GM20000 (cell line): ENCODE results near the gene UAP1L1.
A peak's percentile ranks its signal among the peaks of the same experiment; 100 is the strongest.

ENCODE experiments used
- DNase-seq: peaks from one replicate; pipeline ENCODE4 v3.0.0; 2012; ENCODE audit warnings: low spot score
- TF ChIP-seq, protein P1 (sequence below): IDR thresholded peaks from 2 replicates; pipeline ENCODE4 v1.5.1; 2012; ENCODE audit warnings: mild to moderate bottlenecking, control low read depth; ENCODE audit errors: extremely low read depth, missing control alignments

The UAP1L1 gene

GRCh38 chr9:137070201-137070905, 7.0 kb upstream of the UAP1L1 start, which contains the start of gene SAPCD2:
TSS of gene SAPCD2 (minus strand) at chr9:137070557. CDS start at chr9:137070460, 97 bp downstream.
- TF ChIP-seq, protein P1, sequence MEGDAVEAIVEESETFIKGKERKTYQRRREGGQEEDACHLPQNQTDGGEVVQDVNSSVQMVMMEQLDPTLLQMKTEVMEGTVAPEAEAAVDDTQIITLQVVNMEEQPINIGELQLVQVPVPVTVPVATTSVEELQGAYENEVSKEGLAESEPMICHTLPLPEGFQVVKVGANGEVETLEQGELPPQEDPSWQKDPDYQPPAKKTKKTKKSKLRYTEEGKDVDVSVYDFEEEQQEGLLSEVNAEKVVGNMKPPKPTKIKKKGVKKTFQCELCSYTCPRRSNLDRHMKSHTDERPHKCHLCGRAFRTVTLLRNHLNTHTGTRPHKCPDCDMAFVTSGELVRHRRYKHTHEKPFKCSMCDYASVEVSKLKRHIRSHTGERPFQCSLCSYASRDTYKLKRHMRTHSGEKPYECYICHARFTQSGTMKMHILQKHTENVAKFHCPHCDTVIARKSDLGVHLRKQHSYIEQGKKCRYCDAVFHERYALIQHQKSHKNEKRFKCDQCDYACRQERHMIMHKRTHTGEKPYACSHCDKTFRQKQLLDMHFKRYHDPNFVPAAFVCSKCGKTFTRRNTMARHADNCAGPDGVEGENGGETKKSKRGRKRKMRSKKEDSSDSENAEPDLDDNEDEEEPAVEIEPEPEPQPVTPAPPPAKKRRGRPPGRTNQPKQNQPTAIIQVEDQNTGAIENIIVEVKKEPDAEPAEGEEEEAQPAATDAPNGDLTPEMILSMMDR, result no peak
- peak; percentile 96 for DNase-seq

DNA sequence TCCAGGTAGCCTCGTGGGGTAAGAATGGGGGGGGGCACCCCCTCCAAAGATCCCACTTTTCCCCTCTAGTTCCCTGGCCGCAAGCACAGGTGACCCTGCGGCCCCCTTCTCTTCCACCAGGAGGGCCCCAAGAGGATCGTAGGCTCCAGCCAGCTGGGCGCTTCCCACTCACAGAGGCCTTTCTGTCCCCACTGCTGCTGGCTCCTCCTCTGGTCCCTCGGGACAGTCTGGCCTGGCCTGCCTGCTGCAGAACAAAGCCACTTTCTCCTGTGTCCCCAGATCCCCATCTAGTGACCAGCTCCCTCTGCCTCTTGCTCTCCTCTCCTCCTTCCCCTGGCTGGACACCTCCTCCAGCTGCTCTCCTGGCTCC, 6.4 kb upstream of the UAP1L1 start:
- TF ChIP-seq, protein P1, result no peak
- DNase-seq, result peak; percentile 51

DNA sequence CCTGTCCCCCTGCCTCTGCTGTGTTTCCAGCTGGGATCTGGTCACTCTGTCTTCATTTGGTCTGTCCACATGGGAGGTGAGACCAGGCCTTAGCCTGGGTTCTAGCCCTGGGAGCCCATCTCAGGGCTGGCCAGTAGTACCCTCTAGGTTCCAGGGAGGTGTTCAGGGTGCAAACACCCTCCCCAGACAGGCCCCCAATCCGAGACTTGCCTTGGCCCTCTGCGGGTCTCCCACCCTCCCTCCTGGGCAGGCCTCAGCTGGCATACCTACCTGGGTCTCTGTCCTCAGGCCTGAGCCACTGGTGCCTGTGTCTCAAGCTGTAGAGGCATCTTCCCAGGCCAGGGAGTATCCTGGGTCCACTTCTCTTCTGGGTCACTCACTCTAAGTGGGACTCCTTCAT, 6.0 kb upstream of the UAP1L1 start:
- TF ChIP-seq, protein P1, result no peak

GRCh38 chr9:137073992-137074399, 3.3 kb upstream of the UAP1L1 start:
- TF ChIP-seq, protein P1, result no peak
- DNase-seq, result no peak

More for the DNA sequence above, 6.0 kb upstream of the UAP1L1 start:
- DNase-seq, result no peak

GRCh38 chr9:137074657-137075274, 2.6 kb upstream of the UAP1L1 start:
- no peak for DNase-seq
- TF ChIP-seq, protein P1, result no peak

DNA sequence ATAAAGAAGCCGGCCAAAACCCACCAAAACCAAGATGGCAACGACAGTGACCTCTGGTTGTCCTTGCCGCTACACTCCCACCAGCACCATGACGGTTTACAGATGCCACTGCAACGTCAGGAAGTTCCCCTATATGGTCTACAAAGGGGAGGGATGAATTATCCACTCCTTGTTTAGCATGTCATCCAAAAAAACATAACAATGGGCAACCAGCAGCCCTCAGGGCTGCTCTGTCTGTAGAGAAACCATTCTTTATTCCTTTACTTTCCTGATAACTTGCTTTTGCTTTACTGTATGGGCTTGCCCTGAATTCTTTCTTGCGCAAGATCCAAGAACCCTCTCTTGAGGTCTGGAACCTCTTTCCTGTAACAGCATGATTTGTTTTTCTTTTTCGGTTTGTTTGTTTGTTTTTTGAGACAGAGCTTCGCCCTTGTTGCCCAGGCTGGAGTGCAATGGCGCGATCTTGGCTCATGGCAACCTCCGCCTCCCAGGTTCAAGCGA, 2.0 kb upstream of the UAP1L1 start:
- DNase-seq, result no peak
- TF ChIP-seq, protein P1, result no peak

- TF ChIP-seq, protein P1, result no peak
- no peak for DNase-seq
These were observed 694 bp upstream of the UAP1L1 start for GRCh38 chr9:137076636-137077009.
